ENCODE results near the gene TTLL4. TPM values are rescaled to one million over a fixed set of nuclear protein-coding genes. Genes with fewer than 3 reads are reported as not detected.

The TTLL4 gene
- total and polyA plus RNA-seq, 2 donors (not counting 1 experiment from before 2014, with no cell fraction given) = 21.2 to 33.8 TPM

GRCh38 chr2:218777276-218777990 is 66.8 kb downstream of the TTLL4 start:
- ATAC-seq (ENCODE audit: low read depth) = no peak
- Histone ChIP-seq H3K4me1 (ENCODE audit: control insufficient read depth in 2 of 2, insufficient read depth in 2 of 2, low read length in 2 of 2) (peaks cover 6 to 11% of the 10 kb centered on the region in 2 donors), H3K27ac (ENCODE audit: low read length in 2 of 2) (no peak overlapping the region), H3K79me2 (ENCODE audit: control insufficient read depth, insufficient read depth, low read length) (no peaks in the 10 kb centered on the region), H3K27me3 (replicated peaks in 1 of 4; ENCODE audit: control extremely low read depth in 1 of 4, control insufficient read depth in 3 of 4, insufficient read depth in 4 of 4, low read length in 3 of 4) (peaks cover 0 to 19% (median 12%) of the 10 kb centered on the region in 4 experiments), H3K4me2 (replicated peaks; ENCODE audit: low read depth, low read length, poor library complexity, severe bottlenecking) (no peak overlapping the region), H2AFZ (ENCODE audit: insufficient read depth, low read depth, low read length, poor library complexity, severe bottlenecking) (no peak overlapping the region), H3K4me3 (ENCODE audit: control extremely low read depth in 1 of 5, extremely low read depth in 1 of 5, insufficient read depth in 1 of 5, low read depth in 2 of 5, low read length in 4 of 5) (no peak overlapping the region), H3K9me3 (ENCODE audit: control extremely low read depth in 1 of 3, control insufficient read depth in 2 of 3, insufficient read depth in 1 of 3, low read length in 2 of 3) (peaks cover 0 to 24% (median 9%) of the 10 kb centered on the region in 3 donors), H3K36me3 (replicated peaks in 1 of 2; ENCODE audit: control extremely low read depth in 1 of 2, control insufficient read depth in 1 of 2, extremely low read depth in 1 of 2, insufficient read depth in 2 of 2, low read length in 1 of 2) (no peaks in the 10 kb centered on the region), H4K20me1 (ENCODE audit: control insufficient read depth, insufficient read depth, low read length, poor library complexity, severe bottlenecking) (no peaks in the 10 kb centered on the region), H3K9ac (ENCODE audit: low read length) (no peak overlapping the region)
- ChIA-PET POLR2A (no interaction called here), CTCF (no interaction called here)
- DNase-seq = no peak
- no peak overlapping the region for H3K4me3 Mint-ChIP-seq
- H3K27ac Mint-ChIP-seq = no peak overlapping the region
- H3K9me3 Mint-ChIP-seq (ENCODE audit: insufficient read depth) = peaks cover 14% of the 10 kb centered on the region
- H3K4me1 Mint-ChIP-seq = peaks cover 6% of the 10 kb centered on the region
- intact Hi-C loops (cut with micrococcal nuclease) = no loop called here
- WGBS (ENCODE audit: insufficient coverage) = 86% methylated on average over 4 of the region's 9 CpGs
- TF ChIP-seq CTCF (IDR thresholded peaks at IDR 0.05) = no peak
- no peak for TF ChIP-seq EZH2 (IDR thresholded peaks at IDR 0.05; ENCODE audit: borderline replicate concordance, insufficient read depth, low read depth, low read length, poor library complexity, severe bottlenecking)
- peaks cover 39% of the 10 kb centered on the region for H3K27me3 Mint-ChIP-seq

DNA sequence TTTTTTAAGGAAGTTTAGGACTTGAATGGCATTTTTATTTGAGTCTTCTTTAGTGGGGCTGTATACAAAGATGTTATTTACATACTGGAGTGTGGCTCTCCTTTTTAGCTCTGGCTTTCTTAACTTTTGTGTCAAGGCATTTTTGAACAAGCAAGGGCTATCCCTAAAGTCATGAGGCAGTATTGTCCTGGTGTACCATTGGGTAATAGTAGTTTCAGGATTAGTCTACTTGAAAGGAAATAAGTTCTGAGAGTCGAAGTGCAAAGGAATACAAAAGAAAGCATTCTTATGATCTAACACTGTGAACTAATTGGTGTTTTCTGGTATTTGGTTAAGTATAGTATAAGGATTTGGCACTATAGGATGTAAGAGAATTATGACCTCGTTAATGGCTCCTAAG is 69.4 kb downstream of the TTLL4 start:
- peaks cover 0 to 37% (median 16%) of the 10 kb centered on the region in 4 experiments for H3K27me3 ChIP-seq (replicated peaks in 1 of 4; ENCODE audit: control extremely low read depth in 1 of 4, control insufficient read depth in 3 of 4, insufficient read depth in 4 of 4, low read length in 3 of 4)
- ChIA-PET CTCF (no interaction called here), POLR2A (no interaction called here)
- Mint-ChIP-seq H3K4me1 (peaks cover 6% of the 10 kb centered on the region), H3K4me3 (no peak overlapping the region), H3K9me3 (ENCODE audit: insufficient read depth) (peaks cover 14% of the 10 kb centered on the region), H3K27me3 (peaks cover 55% of the 10 kb centered on the region), H3K27ac (no peak overlapping the region)
- no peaks in the 10 kb centered on the region for H3K79me2 ChIP-seq (ENCODE audit: control insufficient read depth, insufficient read depth, low read length)
- no peak overlapping the region for H3K4me3 ChIP-seq (ENCODE audit: control extremely low read depth in 1 of 5, extremely low read depth in 1 of 5, insufficient read depth in 1 of 5, low read depth in 2 of 5, low read length in 4 of 5)
- DNase-seq (no peak), ATAC-seq (ENCODE audit: low read depth) (no peak)
- H4K20me1 ChIP-seq (ENCODE audit: control insufficient read depth, insufficient read depth, low read length, poor library complexity, severe bottlenecking) = no peaks in the 10 kb centered on the region
- TF ChIP-seq CTCF (IDR thresholded peaks at IDR 0.05) (no peak), EZH2 (IDR thresholded peaks at IDR 0.05; ENCODE audit: borderline replicate concordance, insufficient read depth, low read depth, low read length, poor library complexity, severe bottlenecking) (no peak)
- no peak overlapping the region for H2AFZ ChIP-seq (ENCODE audit: insufficient read depth, low read depth, low read length, poor library complexity, severe bottlenecking)
- H3K9ac ChIP-seq (ENCODE audit: low read length) = no peak overlapping the region
- no peaks in the 10 kb centered on the region for H3K36me3 ChIP-seq (replicated peaks in 1 of 2; ENCODE audit: control extremely low read depth in 1 of 2, control insufficient read depth in 1 of 2, extremely low read depth in 1 of 2, insufficient read depth in 2 of 2, low read length in 1 of 2)
- no peak overlapping the region for H3K4me2 ChIP-seq (replicated peaks; ENCODE audit: low read depth, low read length, poor library complexity, severe bottlenecking)
- H3K4me1 ChIP-seq (ENCODE audit: control insufficient read depth in 2 of 2, insufficient read depth in 2 of 2, low read length in 2 of 2) = peaks cover 6 to 11% of the 10 kb centered on the region in 2 donors
- intact Hi-C loops (cut with micrococcal nuclease) = no loop called here
- WGBS (ENCODE audit: insufficient coverage) = no CpG with 5 or more reads among the region's 2 CpGs
- peaks cover 0 to 24% (median 9%) of the 10 kb centered on the region in 3 donors for H3K9me3 ChIP-seq (ENCODE audit: control extremely low read depth in 1 of 3, control insufficient read depth in 2 of 3, insufficient read depth in 1 of 3, low read length in 2 of 3)
- H3K27ac ChIP-seq (ENCODE audit: low read length in 2 of 2) = no peak overlapping the region
